Epithelial cell of proximal tubule (primary cell): ENCODE data around the gene PCSK1N. TPM values are rescaled to one million over a fixed set of nuclear protein-coding genes. Genes with fewer than 3 reads are reported as not detected.

Experiments used
- DNase-seq: peaks from one replicate; pipeline ENCODE4 v3.0.0-alpha.2; 2011; ENCODE audit warnings: low read depth
- H3K4me3 ChIP-seq: 2 replicates; pipeline ENCODE4 v1.5.1; 2011; ENCODE audit warnings: low read depth, mild to moderate bottlenecking, low read length
- total RNA-seq: library from RNA; depleted of rRNA; stranded (reverse); fragments of >200 nt; gene quantifications from 2 replicates; pipeline ENCODE4 v1.2.3, GENCODE V29; 2015
- TF ChIP-seq, protein P1 (sequence below): conservative IDR thresholded peaks from 2 replicates; pipeline ENCODE4 v1.5.1; 2012; ENCODE audit warnings: low read depth, mild to moderate bottlenecking, low read length

PCSK1N gene
- total RNA-seq, 1 donor from 2014 or later: 19.3 TPM

- DNase-seq: no peak
- TF ChIP-seq, protein P1, sequence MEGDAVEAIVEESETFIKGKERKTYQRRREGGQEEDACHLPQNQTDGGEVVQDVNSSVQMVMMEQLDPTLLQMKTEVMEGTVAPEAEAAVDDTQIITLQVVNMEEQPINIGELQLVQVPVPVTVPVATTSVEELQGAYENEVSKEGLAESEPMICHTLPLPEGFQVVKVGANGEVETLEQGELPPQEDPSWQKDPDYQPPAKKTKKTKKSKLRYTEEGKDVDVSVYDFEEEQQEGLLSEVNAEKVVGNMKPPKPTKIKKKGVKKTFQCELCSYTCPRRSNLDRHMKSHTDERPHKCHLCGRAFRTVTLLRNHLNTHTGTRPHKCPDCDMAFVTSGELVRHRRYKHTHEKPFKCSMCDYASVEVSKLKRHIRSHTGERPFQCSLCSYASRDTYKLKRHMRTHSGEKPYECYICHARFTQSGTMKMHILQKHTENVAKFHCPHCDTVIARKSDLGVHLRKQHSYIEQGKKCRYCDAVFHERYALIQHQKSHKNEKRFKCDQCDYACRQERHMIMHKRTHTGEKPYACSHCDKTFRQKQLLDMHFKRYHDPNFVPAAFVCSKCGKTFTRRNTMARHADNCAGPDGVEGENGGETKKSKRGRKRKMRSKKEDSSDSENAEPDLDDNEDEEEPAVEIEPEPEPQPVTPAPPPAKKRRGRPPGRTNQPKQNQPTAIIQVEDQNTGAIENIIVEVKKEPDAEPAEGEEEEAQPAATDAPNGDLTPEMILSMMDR: no peak
- no peak overlapping the region for H3K4me3 ChIP-seq
Measured at GRCh38 chrX:48786825-48787504, 48.4 kb downstream of the PCSK1N start.

GRCh38 chrX:48786341-48786800 is 49.0 kb downstream of the PCSK1N start, which contains the start of gene GATA1:
Gene GATA1 (plus strand): TSS chrX:48786590. CDS start chrX:48791110, 4,520 bp downstream.
- DNase-seq: no peak
- TF ChIP-seq, protein P1: no peak
- no peak within 1 kb of the TSS for H3K4me3 ChIP-seq

DNA sequence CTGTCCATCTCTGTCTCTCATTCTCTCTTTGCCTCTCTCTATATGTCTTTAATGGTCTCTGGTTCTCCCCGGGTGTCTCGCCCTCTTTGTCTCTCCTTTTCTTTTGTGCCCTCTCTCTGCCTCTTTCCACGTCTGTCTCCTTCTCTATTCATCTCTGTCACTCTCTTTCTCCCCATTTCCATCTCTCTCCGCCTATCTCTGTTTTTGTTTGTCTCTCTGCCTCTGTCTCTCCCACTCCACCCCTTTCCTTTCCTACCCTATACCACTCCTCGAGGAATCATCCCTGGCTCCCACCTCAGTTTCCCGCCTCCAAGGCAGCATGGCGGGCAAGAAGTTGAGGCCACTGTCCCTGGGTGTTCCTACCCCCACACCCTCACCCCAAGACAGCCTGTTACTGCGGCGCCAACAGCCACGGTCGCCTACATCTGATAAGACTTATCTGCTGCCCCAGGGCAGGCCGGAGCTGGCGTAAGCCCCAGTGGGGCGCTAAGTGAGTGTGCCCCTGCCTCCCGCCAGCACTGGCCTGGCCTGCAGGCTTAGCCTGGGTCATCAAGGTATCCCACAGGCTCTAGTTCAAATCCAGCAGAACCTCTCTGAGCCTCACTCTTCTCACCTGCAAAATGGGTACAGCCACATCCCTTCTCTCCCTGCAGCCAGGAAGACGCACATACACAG is 49.7 kb downstream of the PCSK1N start:
- TF ChIP-seq, protein P1: no peak
- H3K4me3 ChIP-seq: no peak overlapping the region
- no peak for DNase-seq

DNA sequence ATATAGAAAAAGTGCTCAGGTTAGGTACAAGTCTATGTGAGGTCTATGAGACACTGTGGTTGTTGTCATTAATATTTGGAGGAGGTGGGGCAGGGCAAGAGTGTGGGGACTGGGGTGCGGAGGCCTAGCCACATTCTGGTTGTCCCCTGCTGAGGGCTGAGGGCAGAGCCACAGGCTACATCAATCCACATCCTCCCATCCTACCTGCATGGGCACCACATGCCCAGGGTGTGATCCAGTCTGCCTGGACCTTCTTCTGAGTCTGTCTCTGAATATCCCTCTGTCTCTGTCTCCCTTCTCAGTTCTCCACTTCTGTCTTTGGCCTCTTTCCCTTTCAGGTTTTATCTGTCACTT is 50.2 kb downstream of the PCSK1N start:
- TF ChIP-seq, protein P1: no peak
- DNase-seq: no peak
- H3K4me3 ChIP-seq: no peak overlapping the region

GRCh38 chrX:48784726-48785125 is 50.7 kb downstream of the PCSK1N start:
- DNase-seq: no peak
- TF ChIP-seq, protein P1: no peak
- H3K4me3 ChIP-seq: no peak overlapping the region

- no peak for DNase-seq
- H3K4me3 ChIP-seq: no peak overlapping the region
- TF ChIP-seq, protein P1: no peak
Measured at GRCh38 chrX:48782795-48783194, 52.6 kb downstream of the PCSK1N start.

GRCh38 chrX:48782216-48782615 is 53.2 kb downstream of the PCSK1N start:
- no peak for DNase-seq
- H3K4me3 ChIP-seq: no peak overlapping the region

More at GRCh38 chrX:48782216-48782615, 53.2 kb downstream of the PCSK1N start:
- TF ChIP-seq, protein P1: no peak
